Measurements from ENCODE around the gene JAM2. TPM values are rescaled to one million over a fixed set of nuclear protein-coding genes. Genes with fewer than 3 reads are reported as not detected.

Gene JAM2
- total RNA-seq, 1 experiment from 2014 or later = 2.6 TPM

DNA sequence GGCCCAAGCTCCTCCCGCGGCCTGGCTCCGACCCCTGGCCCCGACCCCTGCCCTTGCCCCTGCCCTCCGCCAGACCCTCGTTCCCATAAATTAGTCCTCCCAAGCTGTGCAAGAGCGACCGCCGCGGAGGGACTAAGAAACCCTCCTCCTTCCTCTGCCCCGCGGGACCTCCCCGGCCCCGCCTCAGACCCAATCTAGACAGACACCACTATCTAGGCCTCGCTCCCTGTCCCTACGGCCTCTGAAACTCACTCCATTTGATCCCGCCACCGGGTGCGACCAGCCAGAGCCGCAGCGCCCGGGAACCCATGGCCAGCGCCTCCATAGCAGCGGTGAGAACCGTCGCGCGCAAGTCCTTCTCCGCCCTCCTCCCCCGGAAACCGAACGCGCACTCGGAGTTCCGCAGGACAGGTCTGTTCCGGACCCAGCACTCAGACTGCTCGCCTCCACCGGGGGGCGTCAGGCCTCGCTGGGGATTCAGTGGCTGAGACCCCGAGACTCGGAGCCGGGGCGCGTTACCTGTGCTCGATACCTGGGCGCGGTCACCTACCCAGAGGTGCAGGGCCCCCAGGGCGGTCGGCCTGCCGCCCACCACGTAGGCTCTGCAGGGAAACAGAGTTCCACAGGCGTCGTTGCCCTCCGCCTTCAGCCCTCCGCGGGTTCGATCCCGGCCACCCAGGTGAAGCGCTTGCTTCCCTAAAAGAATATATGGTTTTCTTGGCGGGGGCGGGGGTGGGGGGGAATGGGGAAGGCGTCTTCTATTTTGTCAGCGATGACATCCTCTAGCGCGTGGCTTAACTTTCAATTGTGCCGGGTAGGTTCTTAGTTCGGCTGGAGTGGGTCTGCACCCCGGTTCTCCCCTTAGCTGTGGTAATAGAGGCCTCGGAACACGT, 31.7 kb upstream of the JAM2 start, which contains the start of gene MRPL39:
Gene MRPL39 (minus strand): TSS at position 331 of the 893 bp plus-strand sequence. CDS start 6 bp downstream, at position 325.
- peak within 1 kb of the TSS; percentile 68 for H3K4me2 ChIP-seq (ENCODE audit: insufficient read depth, insufficient read length, low read length)
- H2BK20ac ChIP-seq (ENCODE audit: low read depth, low read length, poor library complexity, severe bottlenecking) = no peak within 1 kb of the TSS
- H2AFZ ChIP-seq (ENCODE audit: low read length) = peak within 1 kb of the TSS; percentile 98
- Mint-ChIP-seq H3K4me3 (peak within 1 kb of the TSS; percentile 100), H3K27ac (peak within 1 kb of the TSS; percentile 98 to 100 (median 100)), H3K36me3 (ENCODE audit: insufficient read depth in 1 of 3, low read depth in 3 of 3) (peaks cover 9 to 33% (median 27%) of the 10 kb centered on the region in 3 experiments; a peak in 6 of 7 replicates), H3K4me1 (peaks cover 11% of the 10 kb centered on the region in 2 experiments), H3K27me3 (ENCODE audit: low read depth) (peaks cover 3% of the 10 kb centered on the region; the same call in 1 of the 2 replicates), H3K9me3 (no peaks in the 10 kb centered on the region)
- H2BK5ac ChIP-seq (ENCODE audit: insufficient read length, low read length) = no peak within 1 kb of the TSS
- H3K18ac ChIP-seq (ENCODE audit: insufficient read length, low read depth, low read length) = peak within 1 kb of the TSS; percentile 76
- H3K9me3 ChIP-seq (ENCODE audit: control insufficient read depth, low read depth, low read length) = no peaks in the 10 kb centered on the region
- no peak within 1 kb of the TSS for H3K27ac ChIP-seq (ENCODE audit: insufficient read length, low read depth, low read length)
- peak within 1 kb of the TSS; percentile 93 for H3K9ac ChIP-seq (ENCODE audit: extremely low read depth, insufficient read length, low read length)
- no peak within 1 kb of the TSS for H2BK12ac ChIP-seq (ENCODE audit: insufficient read length, low read depth, low read length)
- H4K5ac ChIP-seq (ENCODE audit: insufficient read length, low read depth, low read length) = no peak within 1 kb of the TSS
- H4K20me1 ChIP-seq (ENCODE audit: control insufficient read depth, insufficient read depth, insufficient read length) = no peaks in the 10 kb centered on the region
- no peaks in the 10 kb centered on the region for H3K4me1 ChIP-seq (ENCODE audit: insufficient read depth, low read length)
- no peak within 1 kb of the TSS for H3T11ph ChIP-seq (ENCODE audit: low read length)
- no peak within 1 kb of the TSS for H3K4ac ChIP-seq (ENCODE audit: low read depth, low read length)
- DNase-seq = peak; percentile 91
- H3K56ac ChIP-seq (ENCODE audit: insufficient read length, low read depth, low read length) = no peak within 1 kb of the TSS
- TF ChIP-seq, protein P1, sequence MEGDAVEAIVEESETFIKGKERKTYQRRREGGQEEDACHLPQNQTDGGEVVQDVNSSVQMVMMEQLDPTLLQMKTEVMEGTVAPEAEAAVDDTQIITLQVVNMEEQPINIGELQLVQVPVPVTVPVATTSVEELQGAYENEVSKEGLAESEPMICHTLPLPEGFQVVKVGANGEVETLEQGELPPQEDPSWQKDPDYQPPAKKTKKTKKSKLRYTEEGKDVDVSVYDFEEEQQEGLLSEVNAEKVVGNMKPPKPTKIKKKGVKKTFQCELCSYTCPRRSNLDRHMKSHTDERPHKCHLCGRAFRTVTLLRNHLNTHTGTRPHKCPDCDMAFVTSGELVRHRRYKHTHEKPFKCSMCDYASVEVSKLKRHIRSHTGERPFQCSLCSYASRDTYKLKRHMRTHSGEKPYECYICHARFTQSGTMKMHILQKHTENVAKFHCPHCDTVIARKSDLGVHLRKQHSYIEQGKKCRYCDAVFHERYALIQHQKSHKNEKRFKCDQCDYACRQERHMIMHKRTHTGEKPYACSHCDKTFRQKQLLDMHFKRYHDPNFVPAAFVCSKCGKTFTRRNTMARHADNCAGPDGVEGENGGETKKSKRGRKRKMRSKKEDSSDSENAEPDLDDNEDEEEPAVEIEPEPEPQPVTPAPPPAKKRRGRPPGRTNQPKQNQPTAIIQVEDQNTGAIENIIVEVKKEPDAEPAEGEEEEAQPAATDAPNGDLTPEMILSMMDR (conservative IDR thresholded peaks at IDR 0.05) = peak; percentile 65
- no peaks in the 10 kb centered on the region for H3K27me3 ChIP-seq (ENCODE audit: insufficient read depth, low read length)
- no peak within 1 kb of the TSS for H4K91ac ChIP-seq (ENCODE audit: insufficient read length, low read depth, low read length)
- WGBS (ENCODE audit: extremely low coverage, insufficient read length, low lambda C conversion rate) = no CpG with 5 or more reads among the region's 71 CpGs
- peak within 1 kb of the TSS; percentile 86; the same call in 1 of the 2 replicates for H3K14ac ChIP-seq (ENCODE audit: insufficient read depth, low read length)
- no peaks in the 10 kb centered on the region; the same call in 1 of the 2 replicates for H3K79me2 ChIP-seq (ENCODE audit: insufficient read depth, low read length)
- no peak within 1 kb of the TSS for H3K23ac ChIP-seq (ENCODE audit: insufficient read length, low read depth, low read length)
- H2BK15ac ChIP-seq (ENCODE audit: low read depth, low read length) = no peak within 1 kb of the TSS
- no peaks in the 10 kb centered on the region for H3K79me1 ChIP-seq (ENCODE audit: insufficient read depth, low read depth, low read length, poor library complexity, severe bottlenecking)
- H2AK5ac ChIP-seq (ENCODE audit: insufficient read length, low read length) = no peak within 1 kb of the TSS
- H4K8ac ChIP-seq (replicated peaks; ENCODE audit: insufficient read length, low read depth, low read length) = no peak within 1 kb of the TSS
- peaks cover 10% of the 10 kb centered on the region for H3K23me2 ChIP-seq (ENCODE audit: insufficient read length, low read depth, low read length, poor library complexity, severe bottlenecking)
- no peak within 1 kb of the TSS for H2BK120ac ChIP-seq (ENCODE audit: low read depth, low read length, poor library complexity, severe bottlenecking)
